ENCODE data around the gene MUSK. TPM values are rescaled to one million over a fixed set of nuclear protein-coding genes. Genes with fewer than 3 reads are reported as not detected.

MUSK gene
- total and polyA plus RNA-seq, 2 donors (not counting 3 experiments of a cell fraction or from before 2014, with no cell fraction given) = 0.08 TPM; not detected in 1

- ChIA-PET POLR2A (no interaction called here), CTCF (interaction anchor here (1.5 kb wide), 1 partner anchor 163 kb away, joined by 5 read pairs; no protein-coding TSS in a partner anchor)
- Histone ChIP-seq H2AFZ (ENCODE audit: low read depth, low read length) (no peak overlapping the region), H3K79me2 (ENCODE audit: control insufficient read depth, insufficient read depth, low read length) (no peaks in the 10 kb centered on the region), H3K4me3 (replicated peaks in 1 of 3; ENCODE audit: insufficient read depth in 1 of 3, low read depth in 1 of 3, low read length in 3 of 3) (no peak overlapping the region), H3K36me3 (ENCODE audit: control insufficient read depth in 2 of 2, extremely low read depth in 1 of 2, insufficient read depth in 2 of 2, low read length in 2 of 2) (no peaks in the 10 kb centered on the region), H3K9me3 (replicated peaks; ENCODE audit: control insufficient read depth, insufficient read depth, low read length) (no peaks in the 10 kb centered on the region), H3K9ac (replicated peaks; ENCODE audit: extremely low read depth, insufficient read depth, low read length) (no peak overlapping the region), H3K4me2 (ENCODE audit: insufficient read depth, low read length) (no peak overlapping the region), H4K20me1 (replicated peaks; ENCODE audit: control insufficient read depth, extremely low read depth, insufficient read depth, low read length) (no peaks in the 10 kb centered on the region), H3K27ac (ENCODE audit: insufficient read depth, low read depth, low read length) (no peak overlapping the region), H3K4me1 (ENCODE audit: control insufficient read depth, extremely low read depth, insufficient read depth, low read length) (peaks cover 12% of the 10 kb centered on the region), H3K27me3 (ENCODE audit: control insufficient read depth in 2 of 2, insufficient read depth in 2 of 2, low read length in 2 of 2) (no peaks in the 10 kb centered on the region), H3K9me1 (replicated peaks; ENCODE audit: control insufficient read depth, extremely low read depth, insufficient read depth, low read length) (no peaks in the 10 kb centered on the region)
- intact Hi-C loops (cut with micrococcal nuclease) (no loop called here), dilution Hi-C loops (cut with MboI; ENCODE audit: extremely low pct_ligation_motif_present, low sequenced_read_pairs) (no loop called here)
- BruUV-seq (replicated peaks) = no TSS peak
- TF ChIP-seq MYC (IDR thresholded peaks at IDR 0.05; ENCODE audit: low read depth, low read length) (no peak), JUN (IDR thresholded peaks at IDR 0.05; ENCODE audit: borderline replicate concordance, insufficient read depth, insufficient read length, low read depth) (no peak), POLR2A (IDR thresholded peaks at IDR 0.05; ENCODE audit: low read depth, low read length) (no peak), FOS (IDR thresholded peaks at IDR 0.05; ENCODE audit: borderline replicate concordance, insufficient read depth, low read length) (no peak), POLR2AphosphoS5 (IDR thresholded peaks at IDR 0.05; ENCODE audit: insufficient read depth, low read depth, low read length) (no peak), EZH2 (IDR thresholded peaks at IDR 0.05; ENCODE audit: borderline replicate concordance, low read depth, low read length, severe bottlenecking) (no peak), GATA2 (IDR thresholded peaks at IDR 0.05; ENCODE audit: insufficient read depth, insufficient read length, low read depth, low read length) (no peak)
- TF ChIP-seq, protein P1, sequence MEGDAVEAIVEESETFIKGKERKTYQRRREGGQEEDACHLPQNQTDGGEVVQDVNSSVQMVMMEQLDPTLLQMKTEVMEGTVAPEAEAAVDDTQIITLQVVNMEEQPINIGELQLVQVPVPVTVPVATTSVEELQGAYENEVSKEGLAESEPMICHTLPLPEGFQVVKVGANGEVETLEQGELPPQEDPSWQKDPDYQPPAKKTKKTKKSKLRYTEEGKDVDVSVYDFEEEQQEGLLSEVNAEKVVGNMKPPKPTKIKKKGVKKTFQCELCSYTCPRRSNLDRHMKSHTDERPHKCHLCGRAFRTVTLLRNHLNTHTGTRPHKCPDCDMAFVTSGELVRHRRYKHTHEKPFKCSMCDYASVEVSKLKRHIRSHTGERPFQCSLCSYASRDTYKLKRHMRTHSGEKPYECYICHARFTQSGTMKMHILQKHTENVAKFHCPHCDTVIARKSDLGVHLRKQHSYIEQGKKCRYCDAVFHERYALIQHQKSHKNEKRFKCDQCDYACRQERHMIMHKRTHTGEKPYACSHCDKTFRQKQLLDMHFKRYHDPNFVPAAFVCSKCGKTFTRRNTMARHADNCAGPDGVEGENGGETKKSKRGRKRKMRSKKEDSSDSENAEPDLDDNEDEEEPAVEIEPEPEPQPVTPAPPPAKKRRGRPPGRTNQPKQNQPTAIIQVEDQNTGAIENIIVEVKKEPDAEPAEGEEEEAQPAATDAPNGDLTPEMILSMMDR (IDR thresholded peaks at IDR 0.05; ENCODE audit: extremely low read depth in 1 of 2, insufficient read depth in 1 of 2, low read depth in 1 of 2, low read length in 2 of 2) = no peak
- TF ChIP-seq, protein P2, sequence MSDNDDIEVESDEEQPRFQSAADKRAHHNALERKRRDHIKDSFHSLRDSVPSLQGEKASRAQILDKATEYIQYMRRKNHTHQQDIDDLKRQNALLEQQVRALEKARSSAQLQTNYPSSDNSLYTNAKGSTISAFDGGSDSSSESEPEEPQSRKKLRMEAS (IDR thresholded peaks at IDR 0.05; ENCODE audit: insufficient read depth, insufficient read length) = no peak
- DNase-seq (ENCODE audit: low read depth, low spot score) (no peak), FAIRE-seq (no peak)
These were observed 132.8 kb downstream of the MUSK start for GRCh38 chr9:110801426-110801825.

All from endothelial cell of umbilical vein (primary cell).